Heart right ventricle (tissue), 16 donors: Measurements from ENCODE around the gene GHRHR. TPM values are rescaled to one million over a fixed set of nuclear protein-coding genes. Genes with fewer than 3 reads are reported as not detected.

ENCODE experiments used
- ATAC-seq, 8 donors: fragments of 200-7000 bp; cut with Tn5 transposase; one replicate each; pipeline ENCODE4 v1.9.1; 2020; ENCODE audit warnings: mild to moderate bottlenecking in 8 of 8, moderate library complexity in 8 of 8, moderate number of reproducible peaks in 1 of 8
- DNase-seq, 2 donors: peaks; one replicate each; pipeline ENCODE4 v3.0.0-alpha.2; 2020
- H3K27ac ChIP-seq, 10 donors: fragments of 200-600 bp; sonication (generic) in 2 of 10; one replicate each; pipeline versions ENCODE4 v1.5.0 to v1.8.0; 2020 to 2022; ENCODE audit warnings: mild to moderate bottlenecking in 3 of 10
- H3K27me3 ChIP-seq, 7 donors: fragments of 200-600 bp; one replicate each; pipeline ENCODE4 v1.8.0; 2021 to 2022; ENCODE audit warnings: mild to moderate bottlenecking in 2 of 7
- H3K36me3 ChIP-seq, 9 donors: fragments of 200-600 bp; sonication (generic) in 1 of 9; one replicate each; pipeline versions ENCODE4 v1.5.0 to v1.8.0; 2020 to 2022; ENCODE audit warnings: mild to moderate bottlenecking in 2 of 9
- H3K4me1 ChIP-seq, 9 donors: fragments of 200-600 bp; sonication (generic) in 1 of 9; one replicate each; pipeline versions ENCODE4 v1.5.0 to v1.8.0; 2020 to 2022; ENCODE audit warnings: mild to moderate bottlenecking in 4 of 9
- H3K4me3 ChIP-seq, 10 donors: fragments of 200-600 bp; sonication (generic) in 2 of 10; one replicate each; pipeline versions ENCODE4 v1.5.0 to v1.8.0; 2020 to 2022; ENCODE audit warnings: mild to moderate bottlenecking in 7 of 10, moderate library complexity in 2 of 10
- H3K9me3 ChIP-seq, 11 donors: fragments of 200-600 bp in 10 of 11; sonication (generic) in 2 of 11; one replicate each; pipeline versions ENCODE4 v1.5.0 to v1.8.0; 2013 to 2022; ENCODE audit warnings: mild to moderate bottlenecking in 2 of 11, control low read depth in 1 of 11, moderate library complexity in 1 of 11
- CTCF ChIP-seq, 9 donors: fragments of 200-600 bp; sonication (generic) in 2 of 9; IDR thresholded peaks; one replicate each; pipeline versions ENCODE4 v1.5.0 to v1.8.0; 2021 to 2022; ENCODE audit warnings: antibody characterized with exemption in 9 of 9, mild to moderate bottlenecking in 5 of 9, moderate library complexity in 1 of 9
- WGBS, 2 donors: extraction: QIAGEN DNeasy Blood & Tissue Kit; methylation state at CpG; one replicate each; pipeline ENCODE4 v1.1.7; 2013; ENCODE audit warnings: inconsistent platforms in 1 of 2; 5-methylcytosine and 5-hydroxymethylcytosine counted together
- intact Hi-C, 10 donors: fragments of 100-400 bp; cut with DNase I; formaldehyde crosslinking; loops; one replicate each; pipeline versions ENCODE4 v1.11.1 to v1.14.2; 2022
- polyA plus RNA-seq, 2 donors: library from polyadenylated mRNA; stranded (reverse); fragments of 200-250 nt; gene quantifications; one replicate each; pipeline ENCODE4 v1.2.3, GENCODE V29; 2013
- total RNA-seq, 10 donors: library from RNA; stranded (reverse); fragmentation: NEBNext Ultra II Directional in 3 of 10; extraction: Animal tissue kit (Norgen Biotek cat#: 25700) in 3 of 10; gene quantifications; one replicate each; pipeline versions ENCODE4 v1.2.1 to v1.2.4, GENCODE V29; 2021 to 2023
- donor health status: Arrhythmogenic right ventricular cardiomyopathy.
- donor health status: ischemic (EF 13 %, LVEDD 7.1; RV severe dilation, severe dysfunction).
- donor health status: healthy with polysubstance abuse.
- donor health status: DM: no; HTN: yes; CAD: no.
- donor health status: DM: no; HTN: no; CAD: no.
- donor health status: ischemic (EF 25% LVEDD 6.9; RV normal size, moderate dysfunction).
- donor health status: ischemic (EF 25% LVEDD 5.7; RV mildly dilated, moderate dysfunction).
- donor health status: healthy.
- donor health status: DM: yes; HTN: yes; CAD: no.
- donor health status: Ischemic cardiomyopathy.
- donor health status: ischemic (EF 35%, LVEDD 5.7; RV mildly dilated, moderate dysfunction).
- donor health status: nonischemic (EF 11% LVEDD 7.7; RV severe dilation, severe dysfunction).
- donor health status: DM: yes; HTN: yes; CAD: no.
- donor health status: PGD.
- donor health status: ischemic (EF 29% LVEDD 5.4; RV normal size, mild dysfunction).
- donor health status: nonischemic (EF 23%, LVEDD 6.1; RV moderate dilation, normal function).

Gene GHRHR
- total and polyA plus RNA-seq, 12 donors, result not detected

- intact Hi-C loops, result no loop called here
- no peak for TF ChIP-seq CTCF (IDR thresholded peaks at IDR 0.05)
- Histone ChIP-seq H3K4me3 (no peak overlapping the region), H3K36me3 (peaks cover 0 to 51% (median 17%) of the 10 kb centered on the region in 9 donors), H3K4me1 (peaks cover 25 to 35% (median 33%) of the 10 kb centered on the region in 9 donors), H3K27ac (peak overlapping the region in 1 of 10 donors; percentile 44), H3K27me3 (no peaks in the 10 kb centered on the region), H3K9me3 (peaks cover 0 to 8% (median 0%) of the 10 kb centered on the region in 11 donors)
- no peak for ATAC-seq
- DNase-seq, result no peak
Measured at GRCh38 chr7:30924624-30925023, 39.1 kb upstream of the GHRHR start.

GRCh38 chr7:30925117-30925516 lies 38.6 kb upstream of the GHRHR start:
- ATAC-seq (no peak), DNase-seq (no peak)
- no peak overlapping the region for H3K4me3 ChIP-seq
- H3K27ac ChIP-seq, result no peak overlapping the region
- 54 to 74% methylated on average over 2 of the region's 2 CpGs for WGBS, 2 donors
- peaks cover 21 to 35% (median 33%) of the 10 kb centered on the region in 9 donors for H3K4me1 ChIP-seq
- TF ChIP-seq CTCF (IDR thresholded peaks at IDR 0.05), result no peak
- intact Hi-C loops, result no loop called here
- H3K36me3 ChIP-seq, result peaks cover 0 to 51% (median 17%) of the 10 kb centered on the region in 9 donors
- H3K9me3 ChIP-seq, result peaks cover 0 to 8% (median 0%) of the 10 kb centered on the region in 11 donors
- no peaks in the 10 kb centered on the region for H3K27me3 ChIP-seq

GRCh38 chr7:30925913-30926312 lies 37.8 kb upstream of the GHRHR start:
- peaks cover 16 to 35% (median 31%) of the 10 kb centered on the region in 9 donors for H3K4me1 ChIP-seq
- H3K36me3 ChIP-seq, result peaks cover 0 to 51% (median 17%) of the 10 kb centered on the region in 9 donors
- intact Hi-C loops, result no loop called here
- peak in 1 of 2 donors; percentile 9 for DNase-seq
- no peak for ATAC-seq
- peaks cover 0 to 8% (median 0%) of the 10 kb centered on the region in 11 donors for H3K9me3 ChIP-seq
- no peak for TF ChIP-seq CTCF (IDR thresholded peaks at IDR 0.05)
- no peak overlapping the region for H3K4me3 ChIP-seq
- H3K27me3 ChIP-seq, result no peaks in the 10 kb centered on the region
- peak overlapping the region in 1 of 10 donors; percentile 21 for H3K27ac ChIP-seq
- 57 to 61% methylated on average over 5 of the region's 5 CpGs for WGBS, 2 donors

GRCh38 chr7:30926313-30926712 lies 37.4 kb upstream of the GHRHR start:
- intact Hi-C loops, result no loop called here

More at GRCh38 chr7:30926313-30926712, 37.4 kb upstream of the GHRHR start:
- peaks cover 0 to 51% (median 17%) of the 10 kb centered on the region in 9 donors for H3K36me3 ChIP-seq
- 70 to 83% methylated on average over 5 of the region's 5 CpGs for WGBS, 2 donors
- TF ChIP-seq CTCF (IDR thresholded peaks at IDR 0.05), result no peak
- H3K27me3 ChIP-seq, result no peaks in the 10 kb centered on the region
- H3K27ac ChIP-seq, result no peak overlapping the region
- ATAC-seq (no peak), DNase-seq (peak in 1 of 2 donors; percentile 6)
- H3K9me3 ChIP-seq, result peaks cover 0 to 8% (median 0%) of the 10 kb centered on the region in 11 donors
- no peak overlapping the region for H3K4me3 ChIP-seq
- peaks cover 16 to 35% (median 31%) of the 10 kb centered on the region in 9 donors for H3K4me1 ChIP-seq
